NCI-H2196 (cell line): ENCODE data around the gene ECPAS.
"Not testable (repeated sequence)": the region's sequence is repeated elsewhere in the genome, so short reads cannot be mapped to it uniquely, and the experiment has no call there.

Source experiments
- DNase-seq: peaks from one replicate; lab custom pipeline; 2025; ENCODE audit not compliant: unreplicated experiment; lab: John Stamatoyannopoulos, UW

Gene ECPAS

GRCh38 chr9:111349766-111350165 is 134.4 kb downstream of the ECPAS start:
- no peak for DNase-seq

- no peak for DNase-seq
Measured at GRCh38 chr9:111348821-111349271, 135.3 kb downstream of the ECPAS start.

- DNase-seq, result not testable (repeated sequence)
Measured at GRCh38 chr9:111334318-111334863, 149.8 kb downstream of the ECPAS start.

- DNase-seq, result no peak
Measured at GRCh38 chr9:111330124-111330523, 154.1 kb downstream of the ECPAS start, which contains the start of gene OR2K2. OR2K2 (minus strand) TSS chr9:111330224; CDS start chr9:111328433, 1,791 bp downstream.

- no peak for DNase-seq
Measured at GRCh38 chr9:111320631-111321030, 163.6 kb downstream of the ECPAS start.

GRCh38 chr9:111316796-111317195 is 167.4 kb downstream of the ECPAS start:
- no peak for DNase-seq
